ENCODE measurements around the gene FBXL17. TPM values are rescaled to one million over a fixed set of nuclear protein-coding genes. Genes with fewer than 3 reads are reported as not detected.
A peak's percentile ranks its signal among the peaks of the same experiment; 100 is the strongest.

FBXL17 gene
- polyA plus RNA-seq (2012; ENCODE audit: insufficient read length, low read depth): 3.0 TPM

DNA sequence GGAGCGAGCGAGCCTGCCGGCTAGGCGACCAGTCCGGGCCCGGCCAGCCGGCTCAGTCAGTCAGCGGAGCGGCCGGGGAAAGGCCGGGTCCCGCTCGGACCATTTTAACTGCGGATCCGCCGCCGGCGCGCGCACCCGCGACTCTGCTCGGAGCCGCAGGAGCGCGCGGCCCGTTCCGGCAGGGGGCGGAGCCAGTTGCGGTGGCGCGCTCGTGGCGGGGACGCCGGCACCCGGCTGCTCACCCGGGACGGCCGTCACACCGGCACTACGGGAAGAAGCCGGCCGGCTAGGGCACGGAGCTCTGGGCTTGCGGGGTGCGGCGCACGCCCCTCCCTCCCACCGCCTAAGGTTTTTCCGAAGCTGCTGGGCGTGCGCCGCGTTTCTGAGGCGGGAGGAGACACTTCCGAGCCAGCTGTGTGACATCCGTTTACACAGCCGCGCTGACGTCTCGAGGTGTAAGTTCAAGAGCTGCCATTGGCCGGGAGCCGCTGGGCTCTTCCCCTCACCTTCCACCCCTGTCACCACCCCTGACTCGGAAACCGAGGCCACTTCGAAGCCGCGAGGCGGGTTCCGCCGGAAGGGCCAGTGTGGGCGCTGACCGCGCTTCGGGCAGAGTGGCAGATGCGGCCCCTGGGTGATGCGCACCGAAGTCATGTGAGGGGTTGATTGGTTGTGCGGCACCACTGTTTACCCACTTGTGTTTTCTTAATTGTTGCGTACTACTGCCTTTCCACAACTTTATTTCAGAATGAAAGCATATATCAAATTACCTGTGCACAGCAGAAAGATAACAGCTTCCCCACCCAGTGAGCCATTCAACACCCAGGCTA lies at the start of gene FBXL17:
FBXL17 (minus strand) TSS at position 145 of the 830 bp plus-strand sequence.
- no peak; the same call in 1 of the 2 replicates for TF ChIP-seq POLR2AphosphoS5 (IDR thresholded peaks at IDR 0.05; ENCODE audit: low read depth, low read length)
- no peak for TF ChIP-seq SIN3A (IDR thresholded peaks at IDR 0.05; ENCODE audit: borderline replicate concordance, insufficient read depth, low read length)
- TF ChIP-seq FOXP2 (optimal IDR thresholded peaks at IDR 0.05; ENCODE audit: borderline replicate concordance, extremely low read depth, extremely low read length, insufficient read depth): peak; percentile 64
- TF ChIP-seq, protein P1, sequence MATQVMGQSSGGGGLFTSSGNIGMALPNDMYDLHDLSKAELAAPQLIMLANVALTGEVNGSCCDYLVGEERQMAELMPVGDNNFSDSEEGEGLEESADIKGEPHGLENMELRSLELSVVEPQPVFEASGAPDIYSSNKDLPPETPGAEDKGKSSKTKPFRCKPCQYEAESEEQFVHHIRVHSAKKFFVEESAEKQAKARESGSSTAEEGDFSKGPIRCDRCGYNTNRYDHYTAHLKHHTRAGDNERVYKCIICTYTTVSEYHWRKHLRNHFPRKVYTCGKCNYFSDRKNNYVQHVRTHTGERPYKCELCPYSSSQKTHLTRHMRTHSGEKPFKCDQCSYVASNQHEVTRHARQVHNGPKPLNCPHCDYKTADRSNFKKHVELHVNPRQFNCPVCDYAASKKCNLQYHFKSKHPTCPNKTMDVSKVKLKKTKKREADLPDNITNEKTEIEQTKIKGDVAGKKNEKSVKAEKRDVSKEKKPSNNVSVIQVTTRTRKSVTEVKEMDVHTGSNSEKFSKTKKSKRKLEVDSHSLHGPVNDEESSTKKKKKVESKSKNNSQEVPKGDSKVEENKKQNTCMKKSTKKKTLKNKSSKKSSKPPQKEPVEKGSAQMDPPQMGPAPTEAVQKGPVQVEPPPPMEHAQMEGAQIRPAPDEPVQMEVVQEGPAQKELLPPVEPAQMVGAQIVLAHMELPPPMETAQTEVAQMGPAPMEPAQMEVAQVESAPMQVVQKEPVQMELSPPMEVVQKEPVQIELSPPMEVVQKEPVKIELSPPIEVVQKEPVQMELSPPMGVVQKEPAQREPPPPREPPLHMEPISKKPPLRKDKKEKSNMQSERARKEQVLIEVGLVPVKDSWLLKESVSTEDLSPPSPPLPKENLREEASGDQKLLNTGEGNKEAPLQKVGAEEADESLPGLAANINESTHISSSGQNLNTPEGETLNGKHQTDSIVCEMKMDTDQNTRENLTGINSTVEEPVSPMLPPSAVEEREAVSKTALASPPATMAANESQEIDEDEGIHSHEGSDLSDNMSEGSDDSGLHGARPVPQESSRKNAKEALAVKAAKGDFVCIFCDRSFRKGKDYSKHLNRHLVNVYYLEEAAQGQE (IDR thresholded peaks at IDR 0.05; ENCODE audit: insufficient read depth in 1 of 2, low read depth in 2 of 2, low read length in 2 of 2): no peak
- TF ChIP-seq TAF1 (IDR thresholded peaks at IDR 0.05; ENCODE audit: borderline replicate concordance, insufficient read depth, low read length): peak; percentile 71; the same call in 1 of the 2 replicates

DNA sequence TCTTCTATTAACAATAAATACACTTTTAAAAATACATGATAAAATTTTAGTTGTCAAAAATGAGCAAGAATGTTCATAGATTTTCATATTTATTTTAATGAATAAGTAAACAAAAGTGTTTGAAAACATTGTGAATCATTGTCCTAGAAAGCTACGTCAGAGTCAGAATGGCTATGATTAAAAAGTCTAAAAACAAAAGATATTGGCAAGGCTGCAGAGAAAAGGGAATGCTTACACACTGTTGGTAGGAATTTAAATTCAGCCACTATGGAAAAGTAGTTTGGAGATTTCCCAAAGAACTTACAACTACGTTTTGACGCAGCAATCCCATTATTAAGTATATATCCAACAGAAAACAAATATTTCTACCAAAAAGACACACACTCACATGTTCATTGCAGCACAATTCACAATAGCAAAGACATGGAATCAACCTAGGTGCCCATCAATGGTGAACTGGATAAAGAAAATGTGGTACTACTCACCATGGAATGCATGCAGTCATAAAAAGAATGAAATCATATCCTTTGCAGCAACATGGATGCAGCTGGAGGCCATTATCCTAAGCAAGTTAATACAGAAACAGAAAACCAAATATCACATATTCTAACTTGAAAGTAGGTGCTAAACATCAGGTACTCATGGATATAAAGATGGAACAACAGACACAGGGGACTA lies 49.2 kb upstream of the FBXL17 start:
- no peak for TF ChIP-seq SIN3A (IDR thresholded peaks at IDR 0.05; ENCODE audit: borderline replicate concordance, insufficient read depth, low read length)
- TF ChIP-seq POLR2AphosphoS5 (IDR thresholded peaks at IDR 0.05; ENCODE audit: low read depth, low read length): no peak
- TF ChIP-seq FOXP2 (optimal IDR thresholded peaks at IDR 0.05; ENCODE audit: borderline replicate concordance, extremely low read depth, extremely low read length, insufficient read depth): no peak
- TF ChIP-seq, protein P1 (IDR thresholded peaks at IDR 0.05; ENCODE audit: insufficient read depth in 1 of 2, low read depth in 2 of 2, low read length in 2 of 2): no peak
- no peak for TF ChIP-seq TAF1 (IDR thresholded peaks at IDR 0.05; ENCODE audit: borderline replicate concordance, insufficient read depth, low read length)

- TF ChIP-seq FOXP2 (optimal IDR thresholded peaks at IDR 0.05; ENCODE audit: borderline replicate concordance, extremely low read depth, extremely low read length, insufficient read depth): no peak
- TF ChIP-seq, protein P1 (IDR thresholded peaks at IDR 0.05; ENCODE audit: insufficient read depth in 1 of 2, low read depth in 2 of 2, low read length in 2 of 2): no peak
- TF ChIP-seq SIN3A (IDR thresholded peaks at IDR 0.05; ENCODE audit: borderline replicate concordance, insufficient read depth, low read length): no peak
- no peak for TF ChIP-seq POLR2AphosphoS5 (IDR thresholded peaks at IDR 0.05; ENCODE audit: low read depth, low read length)
- TF ChIP-seq TAF1 (IDR thresholded peaks at IDR 0.05; ENCODE audit: borderline replicate concordance, insufficient read depth, low read length): no peak
Observed at GRCh38 chr5:108421713-108422112, 39.8 kb upstream of the FBXL17 start.

DNA sequence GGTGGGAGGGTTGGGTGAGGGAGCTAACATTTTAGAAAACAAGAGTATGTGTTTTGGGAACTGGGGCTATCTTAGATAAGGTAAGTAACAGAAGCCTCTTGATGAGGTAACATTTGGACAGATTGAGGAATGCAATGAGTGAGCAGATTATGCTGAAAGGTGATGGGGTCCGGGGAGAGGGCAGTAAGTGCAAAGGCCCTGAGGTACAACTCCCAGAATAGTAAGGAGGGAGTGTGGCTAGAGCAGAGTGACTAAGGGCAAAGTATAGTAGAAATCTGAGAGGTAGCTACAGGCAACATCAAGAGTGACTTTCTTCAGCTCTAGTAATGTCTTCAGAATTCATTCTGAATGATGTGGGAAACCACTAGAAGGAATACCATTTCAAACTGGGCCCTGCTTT lies 38.9 kb upstream of the FBXL17 start:
- TF ChIP-seq, protein P1 (IDR thresholded peaks at IDR 0.05; ENCODE audit: insufficient read depth in 1 of 2, low read depth in 2 of 2, low read length in 2 of 2): no peak
- TF ChIP-seq POLR2AphosphoS5 (IDR thresholded peaks at IDR 0.05; ENCODE audit: low read depth, low read length) (no peak), FOXP2 (optimal IDR thresholded peaks at IDR 0.05; ENCODE audit: borderline replicate concordance, extremely low read depth, extremely low read length, insufficient read depth) (no peak), SIN3A (IDR thresholded peaks at IDR 0.05; ENCODE audit: borderline replicate concordance, insufficient read depth, low read length) (no peak), TAF1 (IDR thresholded peaks at IDR 0.05; ENCODE audit: borderline replicate concordance, insufficient read depth, low read length) (no peak)
